HCT116 (cell line): ENCODE measurements around the gene FAM118B.

Source experiments
- EZH2 ChIP-seq: fragments of 200-600 bp; sonication (generic); IDR thresholded peaks from 2 replicates; pipeline ENCODE4 v1.6.1; 2017; ENCODE audit warnings: antibody characterized with exemption, mixed run types
- MAX ChIP-seq: IDR thresholded peaks from 2 replicates; pipeline ENCODE4 v1.6.1; 2012
- POLR2A ChIP-seq: IDR thresholded peaks from 2 replicates; pipeline ENCODE4 v1.7.0; 2011; ENCODE audit warnings: borderline replicate concordance; ENCODE audit not compliant: insufficient read depth, insufficient read length; ENCODE audit errors: extremely low read depth
- POLR2AphosphoS5 ChIP-seq: IDR thresholded peaks from 2 replicates; pipeline ENCODE4 v1.6.1; 2011; ENCODE audit warnings: mild to moderate bottlenecking, low read depth, low read length, moderate library complexity
- RAD21 ChIP-seq: IDR thresholded peaks from 2 replicates; pipeline ENCODE4 v1.6.1; 2012; ENCODE audit warnings: low read depth, mild to moderate bottlenecking
- SIN3A ChIP-seq: IDR thresholded peaks from 2 replicates; pipeline ENCODE4 v1.6.1; 2012; ENCODE audit warnings: low read depth
- ZBTB33 ChIP-seq: IDR thresholded peaks from 2 replicates; pipeline ENCODE4 v1.6.1; 2011; ENCODE audit warnings: mild to moderate bottlenecking, low read length, moderate library complexity; ENCODE audit not compliant: insufficient replicate concordance; ENCODE audit errors: extremely low read depth
- ZNF274 ChIP-seq: fragments of 200-500 bp; sonication (Bioruptor generic); IDR thresholded peaks from 2 replicates; pipeline ENCODE4 v1.6.1; 2014; ENCODE audit warnings: mild to moderate bottlenecking, low read depth, low read length, inconsistent platforms
- TF ChIP-seq, protein P1 (sequence below), 3 experiments: fragments of 200-600 bp in 1 of 3; sonication (generic) in 1 of 3; IDR thresholded peaks in 2 of 3; conservative IDR thresholded peaks in 1 of 3; 2 replicates each; pipeline ENCODE4 v1.5.1; 2012 to 2017; ENCODE audit warnings: low read depth in 2 of 3, low read length in 2 of 3, antibody characterized with exemption in 1 of 3, borderline replicate concordance in 1 of 3, control low read depth in 1 of 3, mild to moderate bottlenecking in 1 of 3, mixed read lengths in 1 of 3, mixed run types in 1 of 3, moderate library complexity in 1 of 3; ENCODE audit not compliant: insufficient read depth in 1 of 3

- TF ChIP-seq, protein P1, sequence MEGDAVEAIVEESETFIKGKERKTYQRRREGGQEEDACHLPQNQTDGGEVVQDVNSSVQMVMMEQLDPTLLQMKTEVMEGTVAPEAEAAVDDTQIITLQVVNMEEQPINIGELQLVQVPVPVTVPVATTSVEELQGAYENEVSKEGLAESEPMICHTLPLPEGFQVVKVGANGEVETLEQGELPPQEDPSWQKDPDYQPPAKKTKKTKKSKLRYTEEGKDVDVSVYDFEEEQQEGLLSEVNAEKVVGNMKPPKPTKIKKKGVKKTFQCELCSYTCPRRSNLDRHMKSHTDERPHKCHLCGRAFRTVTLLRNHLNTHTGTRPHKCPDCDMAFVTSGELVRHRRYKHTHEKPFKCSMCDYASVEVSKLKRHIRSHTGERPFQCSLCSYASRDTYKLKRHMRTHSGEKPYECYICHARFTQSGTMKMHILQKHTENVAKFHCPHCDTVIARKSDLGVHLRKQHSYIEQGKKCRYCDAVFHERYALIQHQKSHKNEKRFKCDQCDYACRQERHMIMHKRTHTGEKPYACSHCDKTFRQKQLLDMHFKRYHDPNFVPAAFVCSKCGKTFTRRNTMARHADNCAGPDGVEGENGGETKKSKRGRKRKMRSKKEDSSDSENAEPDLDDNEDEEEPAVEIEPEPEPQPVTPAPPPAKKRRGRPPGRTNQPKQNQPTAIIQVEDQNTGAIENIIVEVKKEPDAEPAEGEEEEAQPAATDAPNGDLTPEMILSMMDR (IDR thresholded peaks at IDR 0.05 in 2 of 3, conservative IDR thresholded peaks at IDR 0.05 in 1 of 3; ENCODE audit: borderline replicate concordance in 1 of 3, insufficient read depth in 1 of 3, low read depth in 2 of 3, low read length in 2 of 3): no peak
- TF ChIP-seq ZBTB33 (no peak), EZH2 (no peak), SIN3A (no peak), RAD21 (no peak), POLR2A (no peak), POLR2AphosphoS5 (no peak), MAX (no peak), ZNF274 (no peak)
Observed at GRCh38 chr11:126253265-126253664, 41.7 kb downstream of the FAM118B start.
